Transverse colon (tissue), 4 donors: ENCODE results near the gene ICAM4. TPM values are rescaled to one million over a fixed set of nuclear protein-coding genes. Genes with fewer than 3 reads are reported as not detected.
A peak's percentile ranks its signal among the peaks of the same experiment; 100 is the strongest.

Experiments
- DNase-seq: peaks from one replicate; pipeline ENCODE4 v3.0.0-alpha.2; 2019
- H3K27ac ChIP-seq, 4 donors: fragments of 200-600 bp; sonication (generic); 2 replicates each; pipeline ENCODE4 v1.5.1; 2016 to 2018; ENCODE audit warnings: inconsistent platforms in 4 of 4
- H3K27me3 ChIP-seq: fragments of 200-600 bp; sonication (generic); 2 replicates; pipeline ENCODE4 v1.5.1; 2017; ENCODE audit warnings: inconsistent platforms
- H3K36me3 ChIP-seq, 4 donors: fragments of 200-600 bp; sonication (generic); 2 replicates each; pipeline ENCODE4 v1.5.1; 2017 to 2019; ENCODE audit warnings: inconsistent platforms in 4 of 4
- H3K4me1 ChIP-seq, 4 donors: fragments of 200-600 bp; sonication (generic); 2 replicates each; pipeline ENCODE4 v1.5.1; 2017 to 2020; ENCODE audit warnings: inconsistent platforms in 4 of 4
- H3K4me3 ChIP-seq, 4 donors: fragments of 200-600 bp; sonication (generic); 1 replicate in 1 of 4; 2 replicates in 3 of 4; pipeline versions ENCODE4 v1.5.1 to v1.6.1; 2017 to 2019; ENCODE audit warnings: inconsistent platforms in 4 of 4
- H3K9me3 ChIP-seq, 2 donors: fragments of 200-600 bp; sonication (generic); 2 replicates each; pipeline ENCODE4 v1.5.1; 2017 to 2019; ENCODE audit warnings: inconsistent platforms in 2 of 2
- EP300 ChIP-seq: sonication (generic); formaldehyde crosslinking; IDR thresholded peaks from one replicate; pipeline ENCODE4 v1.6.1; 2017; ENCODE audit warnings: antibody characterized with exemption, low read depth
- POLR2A ChIP-seq: fragments of 450-650 bp; IDR thresholded peaks from one replicate; pipeline ENCODE4 v1.6.1; 2016; ENCODE audit warnings: antibody characterized with exemption, mild to moderate bottlenecking, moderate library complexity
- POLR2AphosphoS5 ChIP-seq, 3 donors: sonication (generic); formaldehyde crosslinking; IDR thresholded peaks; one replicate each; pipeline ENCODE4 v1.6.1; 2016; ENCODE audit warnings: antibody characterized with exemption in 3 of 3
- WGBS, 2 donors: methylation state at CpG; one replicate each; pipeline ENCODE4 v1.1.5; 2018; ENCODE audit warnings: low coverage in 1 of 2; 5-methylcytosine and 5-hydroxymethylcytosine counted together
- in situ Hi-C, 4 donors: fragments of 200-750 bp; cut with MboI; loops; one replicate each; pipeline versions ENCODE4 v1.15.0 to v1.15.1; 2017; ENCODE audit warnings: low sequenced_read_pairs in 3 of 4, low pct_ligation_motif_present in 1 of 4, low pct_unique_long_range_greater_than_20kb in 1 of 4
- intact Hi-C: fragments of 100-400 bp; cut with DNase I; formaldehyde crosslinking; loops from one replicate; pipeline ENCODE4 v1.15.1; 2023; ENCODE audit warnings: low total_unique reads
- total RNA-seq, 4 donors: library from RNA; depleted of rRNA; stranded (reverse); fragments of >200 nt; gene quantifications; one replicate each; pipeline ENCODE4 v1.1.0, GENCODE V29; 2016
- TF ChIP-seq, protein P1 (sequence below), 5 experiments: fragments of 200-600 bp in 3 of 5; fragments of 450-650 bp in 2 of 5; sonication (generic) in 3 of 5; IDR thresholded peaks; 1 replicate in 2 of 5; 2 replicates in 3 of 5; pipeline ENCODE4 v1.5.1; 2016 to 2017; ENCODE audit warnings: antibody characterized with exemption in 5 of 5, inconsistent platforms in 3 of 5, mild to moderate bottlenecking in 2 of 5, moderate library complexity in 1 of 5

ICAM4 gene
- total RNA-seq, 4 donors from 2014 or later, result 0.48 to 0.55 TPM; not detected in 2

DNA sequence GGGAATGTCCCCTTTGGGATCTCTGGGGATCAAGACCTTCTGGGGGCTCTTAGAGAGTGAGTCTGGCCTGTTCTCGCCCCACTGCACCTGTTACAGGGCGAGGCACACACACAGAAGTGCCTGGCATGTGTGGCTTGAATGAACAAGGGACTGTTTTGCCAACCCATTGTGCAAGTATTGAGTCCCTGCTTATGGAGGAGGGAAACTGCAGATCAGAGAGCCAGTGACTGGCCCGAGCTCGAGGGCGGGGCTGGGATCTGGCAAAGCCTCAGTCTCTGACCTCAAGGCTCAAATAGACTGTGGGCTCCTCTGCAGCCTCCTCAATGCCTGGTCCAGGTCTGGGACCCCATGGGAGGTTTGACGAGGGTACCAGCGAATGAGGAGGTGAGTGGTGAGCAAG lies 41.0 kb downstream of the ICAM4 start:
- WGBS, 2 donors, result 89 to 92% methylated on average over 2 to 7 of the region's 7 CpGs
- peaks cover 0 to 18% (median 14%) of the 10 kb centered on the region in 4 donors for H3K4me1 ChIP-seq
- H3K36me3 ChIP-seq, result peaks cover 0 to 40% (median 25%) of the 10 kb centered on the region in 4 donors
- TF ChIP-seq POLR2AphosphoS5 (IDR thresholded peaks at IDR 0.05) (no peak), POLR2A (no peak), EP300 (no peak)
- TF ChIP-seq, protein P1, sequence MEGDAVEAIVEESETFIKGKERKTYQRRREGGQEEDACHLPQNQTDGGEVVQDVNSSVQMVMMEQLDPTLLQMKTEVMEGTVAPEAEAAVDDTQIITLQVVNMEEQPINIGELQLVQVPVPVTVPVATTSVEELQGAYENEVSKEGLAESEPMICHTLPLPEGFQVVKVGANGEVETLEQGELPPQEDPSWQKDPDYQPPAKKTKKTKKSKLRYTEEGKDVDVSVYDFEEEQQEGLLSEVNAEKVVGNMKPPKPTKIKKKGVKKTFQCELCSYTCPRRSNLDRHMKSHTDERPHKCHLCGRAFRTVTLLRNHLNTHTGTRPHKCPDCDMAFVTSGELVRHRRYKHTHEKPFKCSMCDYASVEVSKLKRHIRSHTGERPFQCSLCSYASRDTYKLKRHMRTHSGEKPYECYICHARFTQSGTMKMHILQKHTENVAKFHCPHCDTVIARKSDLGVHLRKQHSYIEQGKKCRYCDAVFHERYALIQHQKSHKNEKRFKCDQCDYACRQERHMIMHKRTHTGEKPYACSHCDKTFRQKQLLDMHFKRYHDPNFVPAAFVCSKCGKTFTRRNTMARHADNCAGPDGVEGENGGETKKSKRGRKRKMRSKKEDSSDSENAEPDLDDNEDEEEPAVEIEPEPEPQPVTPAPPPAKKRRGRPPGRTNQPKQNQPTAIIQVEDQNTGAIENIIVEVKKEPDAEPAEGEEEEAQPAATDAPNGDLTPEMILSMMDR (IDR thresholded peaks at IDR 0.05), result no peak
- no peaks in the 10 kb centered on the region for H3K9me3 ChIP-seq
- H3K27me3 ChIP-seq, result no peaks in the 10 kb centered on the region
- intact Hi-C loops (no loop called here), in situ Hi-C loops (no loop called here)
- H3K27ac ChIP-seq, result no peak overlapping the region
- DNase-seq, result no peak
- H3K4me3 ChIP-seq, result no peak overlapping the region

DNA sequence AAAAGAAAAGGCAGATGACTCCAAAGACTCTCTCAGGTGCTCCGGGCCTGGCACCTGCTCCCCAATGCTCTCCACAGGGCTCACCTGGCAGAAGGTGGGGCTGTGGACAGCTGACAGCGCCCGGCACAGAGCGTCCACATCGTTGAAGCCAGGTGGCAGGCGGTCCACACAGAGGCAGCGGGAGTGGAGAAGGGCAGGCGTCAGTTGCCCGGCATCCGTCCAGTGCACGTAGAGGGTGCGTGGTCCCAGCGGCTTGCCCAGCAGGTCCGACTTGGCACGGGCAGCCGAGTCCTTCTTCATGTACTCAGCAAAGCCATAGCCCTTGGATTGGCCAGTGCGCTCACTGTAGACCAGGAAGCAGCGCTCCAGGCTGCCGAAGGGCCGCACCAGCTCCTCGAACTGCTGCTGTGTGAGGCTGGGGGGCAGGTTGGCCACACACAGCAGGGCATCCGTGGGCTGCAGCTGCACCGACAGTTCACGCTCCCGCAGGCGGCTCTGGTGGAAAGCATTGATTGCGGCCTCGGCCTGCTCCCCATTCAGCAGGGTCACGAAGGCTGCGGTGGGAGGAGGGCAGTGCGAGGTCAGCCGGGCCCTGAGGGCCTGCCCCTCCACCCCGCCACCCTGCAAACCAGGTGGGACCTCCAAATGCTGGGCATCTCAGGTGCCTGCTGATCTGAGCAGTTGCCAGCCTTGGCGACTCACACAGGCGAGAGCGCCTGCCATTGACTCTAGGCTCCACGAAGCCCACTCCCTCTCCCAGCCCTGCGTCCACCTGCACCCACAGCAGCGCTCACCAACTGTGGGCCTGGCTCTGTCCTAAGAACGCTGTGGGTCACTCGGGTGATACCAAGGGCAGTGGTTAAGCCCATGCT lies 42.0 kb downstream of the ICAM4 start:
- in situ Hi-C loops (no loop called here), intact Hi-C loops (no loop called here)
- Histone ChIP-seq H3K4me3 (no peak overlapping the region), H3K27ac (no peak overlapping the region), H3K36me3 (peaks cover 0 to 40% (median 25%) of the 10 kb centered on the region in 4 donors), H3K4me1 (peaks cover 0 to 17% (median 16%) of the 10 kb centered on the region in 4 donors), H3K9me3 (no peaks in the 10 kb centered on the region), H3K27me3 (no peaks in the 10 kb centered on the region)
- WGBS, 2 donors, result 94% methylated on average over 26 of the region's 41 CpGs; no CpG with 5 or more reads in 1 of the 2 donors
- no peak for DNase-seq
- no peak for TF ChIP-seq POLR2AphosphoS5 (IDR thresholded peaks at IDR 0.05)
- no peak for TF ChIP-seq EP300
- no peak for TF ChIP-seq POLR2A
- TF ChIP-seq, protein P1 (IDR thresholded peaks at IDR 0.05), result no peak

DNA sequence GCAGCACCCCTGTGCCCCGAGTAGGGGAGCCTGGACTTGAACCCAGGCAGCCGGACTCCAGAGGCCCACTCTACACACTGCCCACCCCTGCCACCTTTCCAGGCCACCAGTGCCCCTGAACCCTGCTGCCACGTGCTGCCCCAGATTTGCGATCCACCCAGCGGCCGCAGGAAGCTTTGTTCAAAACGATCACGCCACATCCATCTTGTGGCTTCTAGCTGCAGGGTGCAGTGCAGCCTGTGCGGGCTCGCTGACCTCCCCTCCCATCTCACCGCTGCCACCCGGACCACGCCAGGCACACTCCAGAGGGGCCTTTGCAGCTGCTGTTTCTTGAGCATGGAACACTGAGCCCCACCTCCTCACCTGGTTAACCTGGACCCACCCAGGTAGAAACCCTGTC lies 42.8 kb downstream of the ICAM4 start:
- Histone ChIP-seq H3K27me3 (no peaks in the 10 kb centered on the region), H3K4me3 (no peak overlapping the region), H3K9me3 (no peaks in the 10 kb centered on the region), H3K36me3 (peaks cover 0 to 40% (median 25%) of the 10 kb centered on the region in 4 donors), H3K4me1 (peaks cover 0 to 24% (median 16%) of the 10 kb centered on the region in 4 donors), H3K27ac (no peak overlapping the region)
- WGBS, 2 donors, result 96% methylated on average over 11 of the region's 13 CpGs; no CpG with 5 or more reads in 1 of the 2 donors
- no peak for DNase-seq
- in situ Hi-C loops, result no loop called here
- intact Hi-C loops, result no loop called here
- no peak for TF ChIP-seq POLR2A
- TF ChIP-seq POLR2AphosphoS5 (IDR thresholded peaks at IDR 0.05), result no peak
- TF ChIP-seq, protein P1 (IDR thresholded peaks at IDR 0.05), result no peak
- TF ChIP-seq EP300, result no peak

GRCh38 chr19:10332158-10332964 lies 45.6 kb downstream of the ICAM4 start:
- Histone ChIP-seq H3K27me3 (no peaks in the 10 kb centered on the region), H3K36me3 (peaks cover 0 to 21% (median 14%) of the 10 kb centered on the region in 4 donors), H3K9me3 (no peaks in the 10 kb centered on the region), H3K4me1 (peaks cover 0 to 31% (median 18%) of the 10 kb centered on the region in 4 donors), H3K27ac (peak overlapping the region; percentile 90 to 95 (median 91)), H3K4me3 (peak overlapping the region; percentile 66 to 89 (median 74))
- TF ChIP-seq POLR2A (peak; percentile 19), POLR2AphosphoS5 (IDR thresholded peaks at IDR 0.05) (peak in 1 of 3 donors; percentile 16), EP300 (no peak)
- in situ Hi-C loops (no loop called here), intact Hi-C loops (no loop called here)
- 18 to 43% methylated on average over 1 to 18 of the region's 18 CpGs for WGBS, 2 donors
- DNase-seq, result peak; percentile 71
